Measurements from ENCODE around the gene CADM1. TPM values are rescaled to one million over a fixed set of nuclear protein-coding genes. Genes with fewer than 3 reads are reported as not detected.

CADM1 gene
- total RNA-seq, 2 experiments from 2014 or later: 0.52 to 0.80 TPM

GRCh38 chr11:115365907-115366306 lies 138.3 kb downstream of the CADM1 start:
- ChIA-PET CTCF (no interaction called here), POLR2A (no interaction called here)

GRCh38 chr11:115364896-115365295 lies 139.3 kb downstream of the CADM1 start:
- ChIA-PET CTCF (no interaction called here), POLR2A (no interaction called here)

- ChIA-PET CTCF (no interaction called here), POLR2A (no interaction called here)
These were observed 140.3 kb downstream of the CADM1 start for GRCh38 chr11:115363921-115364320.

- POLR2A ChIA-PET: no interaction called here
- CTCF ChIA-PET: no interaction called here
These were observed 140.8 kb downstream of the CADM1 start for GRCh38 chr11:115363426-115363825.

- ChIA-PET POLR2A (no interaction called here), CTCF (no interaction called here)
These were observed 141.2 kb downstream of the CADM1 start for GRCh38 chr11:115362997-115363396.

GRCh38 chr11:115361025-115361424 lies 143.2 kb downstream of the CADM1 start:
- CTCF ChIA-PET: no interaction called here
- POLR2A ChIA-PET: no interaction called here

- ChIA-PET POLR2A (no interaction called here), CTCF (no interaction called here)
These were observed 143.9 kb downstream of the CADM1 start for GRCh38 chr11:115360186-115360824.

- POLR2A ChIA-PET: no interaction called here
- CTCF ChIA-PET: no interaction called here
These were observed 147.1 kb downstream of the CADM1 start for GRCh38 chr11:115357066-115357465.

- ChIA-PET POLR2A (no interaction called here), CTCF (no interaction called here)
These were observed 151.3 kb downstream of the CADM1 start for GRCh38 chr11:115352805-115353485.

- POLR2A ChIA-PET: no interaction called here
- CTCF ChIA-PET: no interaction called here
These were observed 154.7 kb downstream of the CADM1 start for GRCh38 chr11:115349335-115350017.

- ChIA-PET CTCF (no interaction called here), POLR2A (no interaction called here)
These were observed 155.8 kb downstream of the CADM1 start for GRCh38 chr11:115348416-115348815.

- POLR2A ChIA-PET: no interaction called here
These were observed 157.1 kb downstream of the CADM1 start for GRCh38 chr11:115347106-115347505.

GRCh38 chr11:115345840-115346239 lies 158.4 kb downstream of the CADM1 start:
- ChIA-PET CTCF (no interaction called here), POLR2A (no interaction called here)

More at GRCh38 chr11:115347106-115347505, 157.1 kb downstream of the CADM1 start:
- CTCF ChIA-PET: no interaction called here

- ChIA-PET POLR2A (no interaction called here), CTCF (no interaction called here)
These were observed 158.9 kb downstream of the CADM1 start for GRCh38 chr11:115345361-115345760.

GRCh38 chr11:115344846-115345245 lies 159.4 kb downstream of the CADM1 start:
- CTCF ChIA-PET: no interaction called here
- POLR2A ChIA-PET: no interaction called here

GRCh38 chr11:115342142-115342541 lies 162.1 kb downstream of the CADM1 start:
- ChIA-PET POLR2A (no interaction called here), CTCF (no interaction called here)

GRCh38 chr11:115340874-115341273 lies 163.3 kb downstream of the CADM1 start:
- CTCF ChIA-PET: no interaction called here

GRCh38 chr11:115338476-115338875 lies 165.7 kb downstream of the CADM1 start:
- CTCF ChIA-PET: no interaction called here
- POLR2A ChIA-PET: no interaction called here

More at GRCh38 chr11:115340874-115341273, 163.3 kb downstream of the CADM1 start:
- POLR2A ChIA-PET: no interaction called here

- POLR2A ChIA-PET: no interaction called here
- CTCF ChIA-PET: interaction anchor here (0.6 to 1.4 kb wide), 2 partner anchors 10 to 73 kb away, joined by 4 to 5 read pairs; no protein-coding TSS in a partner anchor
These were observed 169.1 kb downstream of the CADM1 start for GRCh38 chr11:115334932-115335788.

- ChIA-PET CTCF (interaction anchor here (1.4 kb wide), 1 partner anchor 9 kb away, joined by 4 read pairs; no protein-coding TSS in a partner anchor), POLR2A (no interaction called here)
These were observed 170.3 kb downstream of the CADM1 start for GRCh38 chr11:115333949-115334348.

Measured in activated CD8-positive, alpha-beta memory T cell treated with anti-CD3 and anti-CD28 coated beads for 36 hours (primary cell).